Lower lobe of right lung (tissue), 2 donors: ENCODE data around the gene EHD4. TPM values are rescaled to one million over a fixed set of nuclear protein-coding genes. Genes with fewer than 3 reads are reported as not detected.

ENCODE experiments used
- ATAC-seq, 2 donors: fragments of 200-7000 bp; cut with Tn5 transposase; one replicate each; pipeline ENCODE4 v1.9.1; 2020 to 2022; ENCODE audit warnings: mild to moderate bottlenecking in 2 of 2, moderate library complexity in 2 of 2
- DNase-seq: peaks from one replicate; pipeline ENCODE4 v3.0.0-alpha.2; 2020
- H3K27ac ChIP-seq: fragments of 200-600 bp; one replicate; pipeline ENCODE4 v1.8.0; 2022
- H3K27me3 ChIP-seq: fragments of 200-600 bp; one replicate; pipeline ENCODE4 v1.8.0; 2022; ENCODE audit warnings: low read depth
- H3K36me3 ChIP-seq: fragments of 200-600 bp; one replicate; pipeline ENCODE4 v1.8.0; 2022; ENCODE audit warnings: mild to moderate bottlenecking
- H3K4me1 ChIP-seq: fragments of 200-600 bp; one replicate; pipeline ENCODE4 v1.8.0; 2022
- H3K4me3 ChIP-seq: fragments of 200-600 bp; one replicate; pipeline ENCODE4 v1.8.0; 2022; ENCODE audit warnings: mild to moderate bottlenecking
- H3K9me3 ChIP-seq: fragments of 200-600 bp; one replicate; pipeline ENCODE4 v1.8.0; 2022
- intact Hi-C: fragments of 100-400 bp; cut with DNase I; formaldehyde crosslinking; loops from one replicate; pipeline ENCODE4 v1.11.0; 2022
- total RNA-seq: library from RNA; stranded (reverse); fragmentation: NEBNext Ultra II Directional; extraction: Animal tissue kit (Norgen Biotek cat#: 25700); gene quantifications from one replicate; pipeline ENCODE4 v1.2.1, GENCODE V29; 2021
- TF ChIP-seq, protein P1 (sequence below): fragments of 200-600 bp; IDR thresholded peaks from one replicate; pipeline ENCODE4 v1.8.0; 2022; ENCODE audit warnings: antibody characterized with exemption, mild to moderate bottlenecking
- donor health status: DM: no; HTN: yes; CAD: no; lungs with severe emphysema.

Gene EHD4
- total RNA-seq, 1 donor from 2014 or later, result 35.0 TPM

- no peaks in the 10 kb centered on the region for H3K36me3 ChIP-seq
- TF ChIP-seq, protein P1, sequence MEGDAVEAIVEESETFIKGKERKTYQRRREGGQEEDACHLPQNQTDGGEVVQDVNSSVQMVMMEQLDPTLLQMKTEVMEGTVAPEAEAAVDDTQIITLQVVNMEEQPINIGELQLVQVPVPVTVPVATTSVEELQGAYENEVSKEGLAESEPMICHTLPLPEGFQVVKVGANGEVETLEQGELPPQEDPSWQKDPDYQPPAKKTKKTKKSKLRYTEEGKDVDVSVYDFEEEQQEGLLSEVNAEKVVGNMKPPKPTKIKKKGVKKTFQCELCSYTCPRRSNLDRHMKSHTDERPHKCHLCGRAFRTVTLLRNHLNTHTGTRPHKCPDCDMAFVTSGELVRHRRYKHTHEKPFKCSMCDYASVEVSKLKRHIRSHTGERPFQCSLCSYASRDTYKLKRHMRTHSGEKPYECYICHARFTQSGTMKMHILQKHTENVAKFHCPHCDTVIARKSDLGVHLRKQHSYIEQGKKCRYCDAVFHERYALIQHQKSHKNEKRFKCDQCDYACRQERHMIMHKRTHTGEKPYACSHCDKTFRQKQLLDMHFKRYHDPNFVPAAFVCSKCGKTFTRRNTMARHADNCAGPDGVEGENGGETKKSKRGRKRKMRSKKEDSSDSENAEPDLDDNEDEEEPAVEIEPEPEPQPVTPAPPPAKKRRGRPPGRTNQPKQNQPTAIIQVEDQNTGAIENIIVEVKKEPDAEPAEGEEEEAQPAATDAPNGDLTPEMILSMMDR, result no peak
- no peaks in the 10 kb centered on the region for H3K4me1 ChIP-seq
- H3K9me3 ChIP-seq, result no peaks in the 10 kb centered on the region
- H3K27ac ChIP-seq, result no peak overlapping the region
- ATAC-seq, result no peak
- intact Hi-C loops, result no loop called here
- no peaks in the 10 kb centered on the region for H3K27me3 ChIP-seq
- DNase-seq, result no peak
- no peak overlapping the region for H3K4me3 ChIP-seq
Measured at GRCh38 chr15:42009474-42009873, 37.1 kb upstream of the EHD4 start.

DNA sequence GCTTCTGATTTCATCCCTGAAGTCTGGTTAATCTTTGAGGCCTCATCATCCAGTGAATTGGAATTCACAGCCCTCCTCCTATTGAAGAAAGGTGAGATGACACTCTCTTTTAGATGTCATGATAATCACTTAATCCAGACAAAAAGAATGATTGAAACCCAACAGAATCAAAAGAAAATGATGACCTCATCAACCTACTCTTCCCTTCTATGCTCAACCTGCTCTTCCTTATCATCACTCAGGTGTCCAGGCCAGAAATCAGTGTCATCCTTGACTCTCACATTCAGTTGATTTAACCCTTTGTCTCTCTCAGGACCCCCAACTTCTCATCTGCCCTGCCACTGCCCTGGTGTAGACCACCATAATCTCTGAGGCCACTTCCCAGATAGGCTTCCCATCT lies 36.7 kb upstream of the EHD4 start:
- intact Hi-C loops, result no loop called here
- Histone ChIP-seq H3K4me1 (no peaks in the 10 kb centered on the region), H3K36me3 (no peaks in the 10 kb centered on the region), H3K27ac (no peak overlapping the region), H3K9me3 (no peaks in the 10 kb centered on the region), H3K27me3 (no peaks in the 10 kb centered on the region), H3K4me3 (no peak overlapping the region)
- TF ChIP-seq, protein P1, result no peak
- DNase-seq (no peak), ATAC-seq (no peak)

- TF ChIP-seq, protein P1, result no peak
- DNase-seq (no peak), ATAC-seq (no peak)
- Histone ChIP-seq H3K27me3 (no peaks in the 10 kb centered on the region), H3K4me1 (no peaks in the 10 kb centered on the region), H3K4me3 (no peak overlapping the region), H3K9me3 (no peaks in the 10 kb centered on the region), H3K36me3 (no peaks in the 10 kb centered on the region), H3K27ac (no peak overlapping the region)
- intact Hi-C loops, result no loop called here
Measured at GRCh38 chr15:42007386-42007785, 35.0 kb upstream of the EHD4 start.

- intact Hi-C loops, result no loop called here
- Histone ChIP-seq H3K9me3 (no peaks in the 10 kb centered on the region), H3K36me3 (no peaks in the 10 kb centered on the region), H3K4me1 (no peaks in the 10 kb centered on the region), H3K27ac (no peak overlapping the region), H3K27me3 (no peaks in the 10 kb centered on the region), H3K4me3 (no peak overlapping the region)
- TF ChIP-seq, protein P1, result no peak
- DNase-seq (no peak), ATAC-seq (no peak)
Measured at GRCh38 chr15:42002333-42002732, 30.0 kb upstream of the EHD4 start.

DNA sequence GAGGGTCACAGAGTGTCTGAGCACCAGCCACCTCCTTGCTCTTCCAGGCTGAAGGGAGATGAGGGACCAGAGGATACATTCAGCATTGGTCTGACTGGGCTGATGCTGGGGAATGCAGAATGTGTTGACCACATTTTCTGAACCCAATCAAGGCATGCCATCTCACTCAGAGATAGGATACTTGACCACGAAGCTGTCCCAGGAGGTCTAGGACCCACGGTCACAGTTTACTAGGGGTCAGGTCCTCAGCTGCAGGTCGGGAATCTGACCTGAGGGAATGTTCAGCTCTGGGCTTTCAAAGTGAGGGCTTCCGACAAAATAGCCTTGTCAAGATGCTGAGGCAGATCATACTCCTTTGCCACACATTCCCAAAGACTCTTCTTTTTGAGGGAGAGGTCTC lies 28.9 kb upstream of the EHD4 start:
- no peak overlapping the region for H3K27ac ChIP-seq
- H3K4me1 ChIP-seq, result no peaks in the 10 kb centered on the region
- intact Hi-C loops, result no loop called here
- TF ChIP-seq, protein P1, result no peak
- ATAC-seq, result no peak
- no peak overlapping the region for H3K4me3 ChIP-seq
- H3K36me3 ChIP-seq, result no peaks in the 10 kb centered on the region
- no peaks in the 10 kb centered on the region for H3K9me3 ChIP-seq
- no peak for DNase-seq
- no peaks in the 10 kb centered on the region for H3K27me3 ChIP-seq
